GM19043 (cell line): Measurements from ENCODE around the gene HPS3.

Experiments used
- ATAC-seq: cut with Tn5 transposase; IDR thresholded peaks from one replicate; pipeline ENCODE4 v1.9.1; 2021; ENCODE audit warnings: low read depth; ENCODE audit not compliant: unreplicated experiment

The HPS3 gene

GRCh38 chr3:149221783-149222517 lies 92.5 kb downstream of the HPS3 start, which contains the start of gene CP:
CP (minus strand) TSS chr3:149221829; CDS start chr3:149221792, 37 bp downstream.
- no peak for ATAC-seq
